RWPE2 (cell line): ENCODE data around the gene UBL5.

Experiments
- ATAC-seq: fragments of 200-7000 bp; cut with Tn5 transposase; 3 replicates; pipeline ENCODE4 v1.9.1; 2021; ENCODE audit warnings: low read depth
- DNase-seq: peaks from one replicate; pipeline ENCODE4 v3.0.0-alpha.2; 2020; ENCODE audit warnings: low spot score
- H3K27ac ChIP-seq: fragments of 450-650 bp; 2 replicates; pipeline ENCODE4 v1.5.1; 2017; ENCODE audit warnings: mild to moderate bottlenecking; ENCODE audit not compliant: poor library complexity, severe bottlenecking
- H3K27me3 ChIP-seq: fragments of 250-450 bp; sonication (Bioruptor Pico); 2 replicates; pipeline ENCODE4 v1.5.1; 2021; ENCODE audit warnings: mild to moderate bottlenecking, moderate library complexity; ENCODE audit not compliant: insufficient read depth, poor library complexity, severe bottlenecking
- H3K36me3 ChIP-seq: fragments of 250-450 bp; sonication (Bioruptor Pico); 2 replicates; pipeline ENCODE4 v1.5.1; 2020; ENCODE audit warnings: low read depth, mild to moderate bottlenecking, moderate library complexity
- H3K4me1 ChIP-seq: fragments of 250-450 bp; sonication (Bioruptor Pico); 2 replicates; pipeline ENCODE4 v1.5.1; 2021; ENCODE audit warnings: mild to moderate bottlenecking, moderate library complexity; ENCODE audit not compliant: insufficient read depth, poor library complexity, severe bottlenecking
- H3K4me3 ChIP-seq: fragments of 250-450 bp; sonication (Bioruptor Pico); 2 replicates; pipeline ENCODE4 v1.5.1; 2021; ENCODE audit warnings: mild to moderate bottlenecking, moderate library complexity; ENCODE audit not compliant: severe bottlenecking
- H3K9me3 ChIP-seq: fragments of 250-450 bp; sonication (Bioruptor Pico); 2 replicates; pipeline ENCODE4 v1.5.1; 2021; ENCODE audit warnings: mild to moderate bottlenecking, moderate library complexity; ENCODE audit not compliant: severe bottlenecking
- CTCF ChIP-seq: fragments of 450-650 bp; IDR thresholded peaks from one replicate; pipeline ENCODE4 v1.5.1; 2017; ENCODE audit warnings: mild to moderate bottlenecking, moderate library complexity; ENCODE audit not compliant: poor library complexity, severe bottlenecking

Gene UBL5

GRCh38 chr19:9828551-9829063 is 889 bp downstream of the UBL5 start:
- ATAC-seq (no peak), DNase-seq (no peak)
- Histone ChIP-seq H3K4me3 (peak overlapping the region; percentile 72), H3K36me3 (peaks cover 25% of the 10 kb centered on the region), H3K27ac (no peak overlapping the region), H3K9me3 (no peaks in the 10 kb centered on the region), H3K4me1 (no peaks in the 10 kb centered on the region), H3K27me3 (no peaks in the 10 kb centered on the region)
- TF ChIP-seq CTCF = no peak

GRCh38 chr19:9834307-9834725 is 6.6 kb downstream of the UBL5 start:
- TF ChIP-seq CTCF = no peak
- ATAC-seq (no peak), DNase-seq (no peak)
- Histone ChIP-seq H3K27me3 (no peaks in the 10 kb centered on the region), H3K36me3 (peaks cover 28% of the 10 kb centered on the region), H3K4me3 (peak overlapping the region; percentile 71), H3K27ac (no peak overlapping the region), H3K4me1 (no peaks in the 10 kb centered on the region), H3K9me3 (no peaks in the 10 kb centered on the region)

GRCh38 chr19:9834726-9835506 is 7.2 kb downstream of the UBL5 start, which contains the start of gene PIN1:
TSS of gene PIN1 (plus strand) at chr19:9835318. CDS start at chr19:9835345, 27 bp downstream.
- ATAC-seq = peak; percentile 98

GRCh38 chr19:9835507-9835949 is 7.8 kb downstream of the UBL5 start:
- H3K4me3 ChIP-seq = peak overlapping the region; percentile 71
- H3K4me1 ChIP-seq = no peaks in the 10 kb centered on the region
- DNase-seq (no peak), ATAC-seq (peak; percentile 15)
- TF ChIP-seq CTCF = no peak
- H3K27me3 ChIP-seq = no peaks in the 10 kb centered on the region
- H3K36me3 ChIP-seq = peaks cover 28% of the 10 kb centered on the region
- no peaks in the 10 kb centered on the region for H3K9me3 ChIP-seq
- no peak overlapping the region for H3K27ac ChIP-seq

More at GRCh38 chr19:9834726-9835506, 7.2 kb downstream of the UBL5 start, which contains the start of gene PIN1:
- peak; percentile 53 for TF ChIP-seq CTCF
- Histone ChIP-seq H3K4me3 (peak within 1 kb of the TSS; percentile 71), H3K9me3 (no peaks in the 10 kb centered on the region), H3K27me3 (no peaks in the 10 kb centered on the region), H3K27ac (no peak within 1 kb of the TSS), H3K4me1 (no peaks in the 10 kb centered on the region), H3K36me3 (peaks cover 28% of the 10 kb centered on the region)
- DNase-seq = peak; percentile 98

- peak overlapping the region; percentile 71 for H3K4me3 ChIP-seq
- no peak for DNase-seq
Observed at GRCh38 chr19:9836021-9836420, 8.3 kb downstream of the UBL5 start.

More at GRCh38 chr19:9836021-9836420, 8.3 kb downstream of the UBL5 start:
- TF ChIP-seq CTCF = no peak
- ATAC-seq = no peak
- Histone ChIP-seq H3K4me1 (no peaks in the 10 kb centered on the region), H3K36me3 (peaks cover 33% of the 10 kb centered on the region), H3K9me3 (no peaks in the 10 kb centered on the region), H3K27me3 (no peaks in the 10 kb centered on the region), H3K27ac (no peak overlapping the region)
